ENCODE measurements around the gene KCNK17. TPM values are rescaled to one million over a fixed set of nuclear protein-coding genes. Genes with fewer than 3 reads are reported as not detected.

The KCNK17 gene
- total RNA-seq, result not detected in 2 replicates

GRCh38 chr6:39314273-39314795, at the start of gene KCNK17:
Gene KCNK17 (minus strand): TSS chr6:39314419. CDS start chr6:39314320, 99 bp downstream.

GRCh38 chr6:39322306-39322850, 8.2 kb upstream of the KCNK17 start, which contains the start of gene KCNK16:
Gene KCNK16 (minus strand): TSS chr6:39322702. CDS start chr6:39322540, 162 bp downstream.

Other genes starting within 250 kb of the KCNK17 start
- 18.0 and 18.2 TPM in 2 replicates for gene SAYSD1, start 199.2 kb downstream of the KCNK17 start, total RNA-seq
- gene KCNK5, start 84.9 kb downstream of the KCNK17 start, total RNA-seq, result not detected in 2 replicates
- gene KCNK16, start 8.3 kb upstream of the KCNK17 start, total RNA-seq, result not detected in 2 replicates